ENCODE data around the gene SRSF2.
A peak's percentile ranks its signal among the peaks of the same experiment; 100 is the strongest.

The SRSF2 gene

GRCh38 chr17:76758570-76758969 is 21.4 kb upstream of the SRSF2 start:
- no peak overlapping the region for H3K4me3 ChIP-seq (ENCODE audit: control insufficient read depth in 1 of 7, extremely low read depth in 1 of 7, insufficient read depth in 4 of 7, low read depth in 2 of 7, low read length in 6 of 7)
- CTCF ChIA-PET = no interaction called here

DNA sequence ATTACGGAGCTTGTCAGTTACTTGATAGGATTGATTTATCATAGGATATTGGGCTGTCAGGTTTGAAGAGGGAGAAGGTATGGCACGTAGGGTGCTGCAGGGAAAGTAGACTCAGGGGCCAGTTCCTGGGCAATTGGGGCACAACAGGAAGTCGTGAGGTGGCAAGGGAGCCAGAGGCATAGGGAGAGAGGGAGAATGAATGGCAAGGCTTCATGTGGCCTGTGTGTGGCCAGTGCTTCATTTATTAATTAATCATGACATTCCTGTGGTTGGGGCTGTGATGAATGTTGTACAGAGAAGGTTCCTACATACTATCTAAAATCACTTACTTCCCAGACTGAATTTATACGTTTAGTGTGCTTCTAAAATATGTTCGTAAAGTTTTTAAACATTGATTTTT is 20.1 kb upstream of the SRSF2 start:
- no peak overlapping the region for H3K27ac ChIP-seq (ENCODE audit: insufficient read depth in 1 of 2, low read depth in 1 of 2, low read length in 2 of 2, poor library complexity in 1 of 2, severe bottlenecking in 2 of 2)
- peaks cover 0 to 2% (median 0%) of the 10 kb centered on the region in 4 experiments for H3K4me1 ChIP-seq (ENCODE audit: control extremely low read depth in 1 of 4, control insufficient read depth in 4 of 4, insufficient read depth in 4 of 4, low read length in 3 of 4)
- CTCF ChIA-PET = no interaction called here
- no peaks in the 10 kb centered on the region for H3K9me3 ChIP-seq (ENCODE audit: control extremely low read depth in 1 of 5, control insufficient read depth in 4 of 5, insufficient read depth in 2 of 5, low read depth in 1 of 5, low read length in 4 of 5)
- H3K4me3 ChIP-seq (ENCODE audit: control insufficient read depth in 1 of 7, extremely low read depth in 1 of 7, insufficient read depth in 4 of 7, low read depth in 2 of 7, low read length in 6 of 7) = no peak overlapping the region
- no peaks in the 10 kb centered on the region for H3K27me3 ChIP-seq (replicated peaks in 2 of 5; ENCODE audit: control insufficient read depth in 4 of 5, insufficient read depth in 5 of 5, low read length in 4 of 5)
- no peak for DNase-seq
- peaks cover 10 to 21% (median 12%) of the 10 kb centered on the region in 4 experiments for H3K36me3 ChIP-seq (ENCODE audit: control insufficient read depth in 4 of 4, insufficient read depth in 4 of 4, low read length in 3 of 4)
- 94% methylated on average over 4 of the region's 5 CpGs for WGBS (ENCODE audit: insufficient coverage)
- POLR2A ChIA-PET = no interaction called here

More at GRCh38 chr17:76758570-76758969, 21.4 kb upstream of the SRSF2 start:
- Histone ChIP-seq H3K27ac (ENCODE audit: insufficient read depth in 1 of 2, low read depth in 1 of 2, low read length in 2 of 2, poor library complexity in 1 of 2, severe bottlenecking in 2 of 2) (no peak overlapping the region), H3K27me3 (replicated peaks in 2 of 5; ENCODE audit: control insufficient read depth in 4 of 5, insufficient read depth in 5 of 5, low read length in 4 of 5) (no peaks in the 10 kb centered on the region), H3K4me1 (ENCODE audit: control extremely low read depth in 1 of 4, control insufficient read depth in 4 of 4, insufficient read depth in 4 of 4, low read length in 3 of 4) (peaks cover 0 to 2% (median 0%) of the 10 kb centered on the region in 4 experiments), H3K9me3 (ENCODE audit: control extremely low read depth in 1 of 5, control insufficient read depth in 4 of 5, insufficient read depth in 2 of 5, low read depth in 1 of 5, low read length in 4 of 5) (no peaks in the 10 kb centered on the region), H3K36me3 (ENCODE audit: control insufficient read depth in 4 of 4, insufficient read depth in 4 of 4, low read length in 3 of 4) (peaks cover 10 to 21% (median 12%) of the 10 kb centered on the region in 4 experiments)
- POLR2A ChIA-PET = interaction anchor here (0.6 kb wide), 1 partner anchor 21 kb away, joined by 3 read pairs; the partner anchor contains the start of genes MFSD11 and SRSF2
- no peak for DNase-seq
- 100% methylated on average over 1 of the region's 3 CpGs for WGBS (ENCODE audit: insufficient coverage)

- Histone ChIP-seq H3K9me3 (ENCODE audit: control extremely low read depth in 1 of 5, control insufficient read depth in 4 of 5, insufficient read depth in 2 of 5, low read depth in 1 of 5, low read length in 4 of 5) (no peaks in the 10 kb centered on the region), H3K4me3 (ENCODE audit: control insufficient read depth in 1 of 7, extremely low read depth in 1 of 7, insufficient read depth in 4 of 7, low read depth in 2 of 7, low read length in 6 of 7) (no peak overlapping the region), H3K36me3 (ENCODE audit: control insufficient read depth in 4 of 4, insufficient read depth in 4 of 4, low read length in 3 of 4) (peaks cover 10 to 21% (median 12%) of the 10 kb centered on the region in 4 experiments), H3K27ac (ENCODE audit: insufficient read depth in 1 of 2, low read depth in 1 of 2, low read length in 2 of 2, poor library complexity in 1 of 2, severe bottlenecking in 2 of 2) (no peak overlapping the region), H3K27me3 (replicated peaks in 2 of 5; ENCODE audit: control insufficient read depth in 4 of 5, insufficient read depth in 5 of 5, low read length in 4 of 5) (no peaks in the 10 kb centered on the region), H3K4me1 (ENCODE audit: control extremely low read depth in 1 of 4, control insufficient read depth in 4 of 4, insufficient read depth in 4 of 4, low read length in 3 of 4) (peaks cover 0 to 2% (median 0%) of the 10 kb centered on the region in 4 experiments)
- no peak for DNase-seq
- ChIA-PET POLR2A (no interaction called here), CTCF (no interaction called here)
- 100% methylated on average over 1 of the region's 2 CpGs for WGBS (ENCODE audit: insufficient coverage)
Measured at GRCh38 chr17:76755285-76755684, 18.2 kb upstream of the SRSF2 start.

DNA sequence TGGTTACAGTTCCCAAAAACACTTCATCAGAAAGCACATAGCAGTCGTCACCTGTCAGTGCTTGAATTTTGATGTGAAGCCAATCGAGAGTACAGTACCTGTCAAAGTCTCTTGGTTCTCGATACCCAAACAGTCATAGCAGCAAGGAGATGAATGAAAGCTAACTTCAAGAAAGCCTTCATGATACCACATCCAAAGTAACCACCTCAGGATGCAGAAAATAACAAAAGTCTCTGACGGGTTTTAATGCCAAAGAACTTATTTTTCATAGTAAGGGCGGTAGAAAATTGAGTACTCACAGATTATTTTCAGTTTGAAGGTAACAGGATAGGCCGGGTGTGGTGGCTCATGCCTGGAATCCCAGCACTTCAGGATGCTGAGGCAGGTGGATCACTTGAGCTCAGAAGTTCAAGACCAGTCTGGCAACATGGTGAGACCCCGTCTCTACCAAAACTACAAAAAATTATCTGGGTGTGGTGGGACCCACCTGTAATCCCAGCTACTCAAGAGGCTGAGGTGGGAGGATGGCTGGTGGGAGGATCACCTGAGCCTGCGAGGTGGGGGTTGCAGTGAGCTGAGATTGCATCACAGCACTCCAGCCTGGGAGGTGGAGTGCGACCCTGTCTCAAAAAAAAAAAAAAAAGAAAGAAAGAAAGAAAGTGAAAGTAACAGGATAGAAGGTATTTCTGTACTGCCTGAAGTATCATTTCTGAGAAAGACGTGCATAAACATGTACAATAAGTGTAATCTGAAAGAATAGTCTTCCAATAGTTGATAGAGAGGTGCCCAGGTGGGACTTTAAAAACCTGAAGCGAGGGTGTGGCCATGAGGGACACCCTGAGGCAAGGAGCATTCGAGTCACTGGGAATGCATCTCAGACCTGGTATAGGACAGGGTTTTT is 16.2 kb upstream of the SRSF2 start:
- Histone ChIP-seq H3K36me3 (ENCODE audit: control insufficient read depth in 4 of 4, insufficient read depth in 4 of 4, low read length in 3 of 4) (peaks cover 10 to 16% (median 11%) of the 10 kb centered on the region in 4 experiments), H3K4me1 (ENCODE audit: control extremely low read depth in 1 of 4, control insufficient read depth in 4 of 4, insufficient read depth in 4 of 4, low read length in 3 of 4) (peaks cover 0 to 2% (median 0%) of the 10 kb centered on the region in 4 experiments), H3K4me3 (ENCODE audit: control insufficient read depth in 1 of 7, extremely low read depth in 1 of 7, insufficient read depth in 4 of 7, low read depth in 2 of 7, low read length in 6 of 7) (peak overlapping the region in 4 of 7 experiments; percentile 5 to 54 (median 17)), H3K27me3 (replicated peaks in 2 of 5; ENCODE audit: control insufficient read depth in 4 of 5, insufficient read depth in 5 of 5, low read length in 4 of 5) (no peaks in the 10 kb centered on the region), H3K9me3 (ENCODE audit: control extremely low read depth in 1 of 5, control insufficient read depth in 4 of 5, insufficient read depth in 2 of 5, low read depth in 1 of 5, low read length in 4 of 5) (no peaks in the 10 kb centered on the region), H3K27ac (ENCODE audit: insufficient read depth in 1 of 2, low read depth in 1 of 2, low read length in 2 of 2, poor library complexity in 1 of 2, severe bottlenecking in 2 of 2) (peak overlapping the region in 1 of 2 experiments; percentile 25)
- WGBS (ENCODE audit: insufficient coverage) = 82% methylated on average over 11 of the region's 12 CpGs
- POLR2A ChIA-PET = no interaction called here
- CTCF ChIA-PET = no interaction called here
- DNase-seq = no peak

DNA sequence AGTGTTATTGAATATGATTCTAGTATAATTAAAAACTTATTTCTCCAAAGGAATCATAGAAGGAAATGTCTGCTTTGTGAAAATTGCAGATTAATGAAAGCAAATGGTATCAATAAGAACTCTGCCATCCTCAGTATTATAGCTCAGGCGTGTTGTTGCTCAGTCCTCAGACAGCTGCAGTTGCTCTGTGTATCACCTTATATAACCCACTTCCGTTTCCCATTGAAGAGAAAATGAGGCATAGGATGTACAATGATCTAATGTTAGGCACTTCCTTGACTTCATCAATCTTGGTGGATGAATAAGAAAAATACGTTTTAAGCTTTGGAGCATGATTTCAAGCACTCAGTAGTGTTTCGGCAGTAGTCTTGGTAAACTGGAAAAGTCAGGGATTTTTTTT is 14.9 kb upstream of the SRSF2 start:
- WGBS (ENCODE audit: insufficient coverage) = 100% methylated on average over 3 of the region's 4 CpGs
- POLR2A ChIA-PET = no interaction called here

GRCh38 chr17:76751416-76751993 is 14.4 kb upstream of the SRSF2 start:
- peaks cover 0 to 2% (median 0%) of the 10 kb centered on the region in 5 experiments for H3K9me3 ChIP-seq (ENCODE audit: control extremely low read depth in 1 of 5, control insufficient read depth in 4 of 5, insufficient read depth in 2 of 5, low read depth in 1 of 5, low read length in 4 of 5)
- H3K27ac ChIP-seq (ENCODE audit: insufficient read depth in 1 of 2, low read depth in 1 of 2, low read length in 2 of 2, poor library complexity in 1 of 2, severe bottlenecking in 2 of 2) = no peak overlapping the region
- no peak overlapping the region for H3K4me3 ChIP-seq (ENCODE audit: control insufficient read depth in 1 of 7, extremely low read depth in 1 of 7, insufficient read depth in 4 of 7, low read depth in 2 of 7, low read length in 6 of 7)
- DNase-seq = no peak
- ChIA-PET POLR2A (no interaction called here), CTCF (no interaction called here)
- WGBS (ENCODE audit: insufficient coverage) = no CpG with 5 or more reads among the region's 3 CpGs
- peaks cover 0 to 2% (median 0%) of the 10 kb centered on the region in 4 experiments for H3K4me1 ChIP-seq (ENCODE audit: control extremely low read depth in 1 of 4, control insufficient read depth in 4 of 4, insufficient read depth in 4 of 4, low read length in 3 of 4)
- no peaks in the 10 kb centered on the region for H3K27me3 ChIP-seq (replicated peaks in 2 of 5; ENCODE audit: control insufficient read depth in 4 of 5, insufficient read depth in 5 of 5, low read length in 4 of 5)
- H3K36me3 ChIP-seq (ENCODE audit: control insufficient read depth in 4 of 4, insufficient read depth in 4 of 4, low read length in 3 of 4) = peaks cover 4 to 12% (median 5%) of the 10 kb centered on the region in 4 experiments

More for the DNA sequence above, 14.9 kb upstream of the SRSF2 start:
- CTCF ChIA-PET = no interaction called here
- H3K27ac ChIP-seq (ENCODE audit: insufficient read depth in 1 of 2, low read depth in 1 of 2, low read length in 2 of 2, poor library complexity in 1 of 2, severe bottlenecking in 2 of 2) = no peak overlapping the region
- no peak for DNase-seq
- peaks cover 5 to 9% (median 6%) of the 10 kb centered on the region in 4 experiments for H3K36me3 ChIP-seq (ENCODE audit: control insufficient read depth in 4 of 4, insufficient read depth in 4 of 4, low read length in 3 of 4)
- H3K9me3 ChIP-seq (ENCODE audit: control extremely low read depth in 1 of 5, control insufficient read depth in 4 of 5, insufficient read depth in 2 of 5, low read depth in 1 of 5, low read length in 4 of 5) = no peaks in the 10 kb centered on the region
- no peak overlapping the region for H3K4me3 ChIP-seq (ENCODE audit: control insufficient read depth in 1 of 7, extremely low read depth in 1 of 7, insufficient read depth in 4 of 7, low read depth in 2 of 7, low read length in 6 of 7)
- H3K4me1 ChIP-seq (ENCODE audit: control extremely low read depth in 1 of 4, control insufficient read depth in 4 of 4, insufficient read depth in 4 of 4, low read length in 3 of 4) = peaks cover 0 to 2% (median 0%) of the 10 kb centered on the region in 4 experiments
- no peaks in the 10 kb centered on the region for H3K27me3 ChIP-seq (replicated peaks in 2 of 5; ENCODE audit: control insufficient read depth in 4 of 5, insufficient read depth in 5 of 5, low read length in 4 of 5)

DNA sequence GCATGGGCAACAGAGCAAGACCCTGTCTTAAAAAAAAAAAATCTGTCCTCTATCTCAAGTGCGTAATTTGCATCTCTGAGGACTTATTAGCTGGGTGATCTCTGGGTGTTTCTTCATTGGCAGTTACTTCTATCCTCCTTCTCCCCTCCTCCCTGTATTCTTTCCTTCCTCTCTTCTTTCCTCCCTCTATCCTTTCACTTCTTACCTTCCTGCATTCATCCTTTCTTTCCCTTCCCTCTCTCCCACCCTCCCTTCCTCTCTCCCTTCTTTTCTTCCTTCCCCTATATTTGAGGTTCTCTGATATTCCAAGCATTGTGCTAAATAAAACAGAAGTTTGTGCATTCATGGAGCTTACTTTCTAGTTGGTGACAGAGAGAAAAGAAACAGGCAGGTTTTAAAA is 11.5 kb upstream of the SRSF2 start:
- 100% methylated on average over 1 of the region's 1 CpG for WGBS (ENCODE audit: insufficient coverage)
- POLR2A ChIA-PET = interaction anchor here (0.9 kb wide), 1 partner anchor 20 kb away, joined by 3 read pairs; no protein-coding TSS in a partner anchor
- Histone ChIP-seq H3K36me3 (ENCODE audit: control insufficient read depth in 4 of 4, insufficient read depth in 4 of 4, low read length in 3 of 4) (peaks cover 5 to 29% (median 17%) of the 10 kb centered on the region in 4 experiments), H3K9me3 (ENCODE audit: control extremely low read depth in 1 of 5, control insufficient read depth in 4 of 5, insufficient read depth in 2 of 5, low read depth in 1 of 5, low read length in 4 of 5) (peaks cover 0 to 6% (median 0%) of the 10 kb centered on the region in 5 experiments), H3K27me3 (replicated peaks in 2 of 5; ENCODE audit: control insufficient read depth in 4 of 5, insufficient read depth in 5 of 5, low read length in 4 of 5) (no peaks in the 10 kb centered on the region), H3K4me1 (ENCODE audit: control extremely low read depth in 1 of 4, control insufficient read depth in 4 of 4, insufficient read depth in 4 of 4, low read length in 3 of 4) (peaks cover 0 to under 1% (median 0%) of the 10 kb centered on the region in 4 experiments), H3K27ac (ENCODE audit: insufficient read depth in 1 of 2, low read depth in 1 of 2, low read length in 2 of 2, poor library complexity in 1 of 2, severe bottlenecking in 2 of 2) (no peak overlapping the region), H3K4me3 (ENCODE audit: control insufficient read depth in 1 of 7, extremely low read depth in 1 of 7, insufficient read depth in 4 of 7, low read depth in 2 of 7, low read length in 6 of 7) (no peak overlapping the region)
- CTCF ChIA-PET = interaction anchor here (0.6 kb wide), 1 partner anchor 335 kb away, joined by 3 read pairs; no protein-coding TSS in a partner anchor
- no peak for DNase-seq
